ENCODE results near the gene BCL2L13. TPM values are rescaled to one million over a fixed set of nuclear protein-coding genes. Genes with fewer than 3 reads are reported as not detected.

The BCL2L13 gene
- polyA plus RNA-seq, 1 experiment, result 74.3 TPM

- ChIA-PET POLR2A (no interaction called here), CTCF (no interaction called here)
- TF ChIP-seq, protein P1, sequence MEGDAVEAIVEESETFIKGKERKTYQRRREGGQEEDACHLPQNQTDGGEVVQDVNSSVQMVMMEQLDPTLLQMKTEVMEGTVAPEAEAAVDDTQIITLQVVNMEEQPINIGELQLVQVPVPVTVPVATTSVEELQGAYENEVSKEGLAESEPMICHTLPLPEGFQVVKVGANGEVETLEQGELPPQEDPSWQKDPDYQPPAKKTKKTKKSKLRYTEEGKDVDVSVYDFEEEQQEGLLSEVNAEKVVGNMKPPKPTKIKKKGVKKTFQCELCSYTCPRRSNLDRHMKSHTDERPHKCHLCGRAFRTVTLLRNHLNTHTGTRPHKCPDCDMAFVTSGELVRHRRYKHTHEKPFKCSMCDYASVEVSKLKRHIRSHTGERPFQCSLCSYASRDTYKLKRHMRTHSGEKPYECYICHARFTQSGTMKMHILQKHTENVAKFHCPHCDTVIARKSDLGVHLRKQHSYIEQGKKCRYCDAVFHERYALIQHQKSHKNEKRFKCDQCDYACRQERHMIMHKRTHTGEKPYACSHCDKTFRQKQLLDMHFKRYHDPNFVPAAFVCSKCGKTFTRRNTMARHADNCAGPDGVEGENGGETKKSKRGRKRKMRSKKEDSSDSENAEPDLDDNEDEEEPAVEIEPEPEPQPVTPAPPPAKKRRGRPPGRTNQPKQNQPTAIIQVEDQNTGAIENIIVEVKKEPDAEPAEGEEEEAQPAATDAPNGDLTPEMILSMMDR (IDR thresholded peaks at IDR 0.05; ENCODE audit: insufficient read depth, low read depth, low read length), result no peak
- Histone ChIP-seq H3K4me3 (ENCODE audit: low read depth, low read length) (no peak overlapping the region), H3K27me3 (ENCODE audit: control insufficient read depth, insufficient read depth, low read length) (no peaks in the 10 kb centered on the region), H3K36me3 (ENCODE audit: control insufficient read depth, insufficient read depth, low read length) (peaks cover 23% of the 10 kb centered on the region)
- DNase-seq (ENCODE audit: low read depth), result no peak
Measured at GRCh38 chr22:17596226-17596625, 42.3 kb upstream of the BCL2L13 start.

DNA sequence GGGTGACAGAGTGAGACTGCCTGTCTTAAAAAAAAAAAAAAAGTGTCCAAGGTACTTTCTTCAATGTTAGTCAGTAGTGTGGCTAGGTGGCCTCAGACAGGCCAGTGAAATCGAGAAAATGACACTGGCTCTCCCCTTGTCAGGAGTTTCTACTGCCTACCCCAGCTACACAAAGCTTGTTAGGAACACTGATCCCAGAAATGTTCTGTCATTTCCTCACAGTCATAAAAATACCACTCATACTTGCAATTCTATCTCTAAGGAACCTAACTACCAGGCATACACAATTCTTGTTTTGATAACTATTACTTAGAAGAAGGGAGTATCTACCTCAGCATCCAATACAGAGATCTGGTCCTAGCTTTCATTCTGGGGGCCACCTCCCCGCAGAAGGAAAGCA is 41.3 kb upstream of the BCL2L13 start:
- DNase-seq (ENCODE audit: low read depth), result peak; percentile 44
- TF ChIP-seq, protein P1 (IDR thresholded peaks at IDR 0.05; ENCODE audit: insufficient read depth, low read depth, low read length), result no peak
- ChIA-PET CTCF (interaction anchor here (0.6 to 0.8 kb wide), 2 partner anchors 38 to 44 kb away, joined by 3 to 4 read pairs; no protein-coding TSS in a partner anchor), POLR2A (no interaction called here)
- no peaks in the 10 kb centered on the region for H3K27me3 ChIP-seq (ENCODE audit: control insufficient read depth, insufficient read depth, low read length)
- H3K4me3 ChIP-seq (ENCODE audit: low read depth, low read length), result no peak overlapping the region
- H3K36me3 ChIP-seq (ENCODE audit: control insufficient read depth, insufficient read depth, low read length), result peaks cover 23% of the 10 kb centered on the region

DNA sequence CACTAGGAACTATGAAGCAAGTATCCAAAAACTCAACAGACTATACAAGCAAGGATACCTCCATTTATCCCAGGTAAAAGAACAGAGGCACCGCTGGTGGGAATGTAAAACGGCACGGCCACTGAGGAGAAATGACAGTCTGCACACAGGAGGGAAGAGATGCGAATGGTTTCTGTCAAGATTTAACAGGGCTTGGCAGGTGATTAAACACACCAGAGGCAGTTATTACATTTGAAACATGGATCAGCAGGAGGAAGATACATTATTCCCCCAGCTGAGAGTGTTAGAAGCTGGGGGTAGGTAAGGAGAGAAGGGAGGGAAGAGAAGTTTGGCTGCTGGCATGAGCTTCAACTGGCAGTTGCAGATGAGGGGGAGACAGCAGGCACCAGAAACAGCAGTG is 40.2 kb upstream of the BCL2L13 start:
- H3K36me3 ChIP-seq (ENCODE audit: control insufficient read depth, insufficient read depth, low read length), result peaks cover 20% of the 10 kb centered on the region
- CTCF ChIA-PET, result no interaction called here
- no peak overlapping the region for H3K4me3 ChIP-seq (ENCODE audit: low read depth, low read length)
- DNase-seq (ENCODE audit: low read depth), result no peak
- POLR2A ChIA-PET, result no interaction called here
- H3K27me3 ChIP-seq (ENCODE audit: control insufficient read depth, insufficient read depth, low read length), result no peaks in the 10 kb centered on the region
- TF ChIP-seq, protein P1 (IDR thresholded peaks at IDR 0.05; ENCODE audit: insufficient read depth, low read depth, low read length), result no peak

DNA sequence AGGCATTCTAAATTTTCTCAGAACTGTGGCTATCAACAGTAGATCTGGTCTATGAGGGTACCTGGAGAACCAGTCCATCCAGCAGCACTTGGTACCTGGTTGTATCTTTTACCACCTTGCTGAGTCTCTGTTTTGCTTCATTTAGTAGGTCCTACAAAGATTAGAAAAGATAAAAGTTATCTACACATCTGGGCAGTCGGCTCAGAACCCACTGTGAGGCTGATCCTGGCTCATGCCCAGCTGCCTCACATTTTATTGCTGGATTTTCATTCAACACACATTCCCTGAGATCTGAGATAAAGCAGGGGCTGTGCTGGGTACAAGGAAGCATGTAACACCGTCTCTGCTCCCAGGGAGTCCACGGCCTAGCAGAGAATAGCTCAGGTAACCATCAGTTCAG is 37.5 kb upstream of the BCL2L13 start:
- no peak for DNase-seq (ENCODE audit: low read depth)
- ChIA-PET POLR2A (no interaction called here), CTCF (interaction anchor here (0.6 kb wide), 1 partner anchor 30 kb away, joined by 3 read pairs; no protein-coding TSS in a partner anchor)
- TF ChIP-seq, protein P1 (IDR thresholded peaks at IDR 0.05; ENCODE audit: insufficient read depth, low read depth, low read length), result no peak
- no peaks in the 10 kb centered on the region for H3K27me3 ChIP-seq (ENCODE audit: control insufficient read depth, insufficient read depth, low read length)
- no peak overlapping the region for H3K4me3 ChIP-seq (ENCODE audit: low read depth, low read length)
- H3K36me3 ChIP-seq (ENCODE audit: control insufficient read depth, insufficient read depth, low read length), result peaks cover 14% of the 10 kb centered on the region

DNA sequence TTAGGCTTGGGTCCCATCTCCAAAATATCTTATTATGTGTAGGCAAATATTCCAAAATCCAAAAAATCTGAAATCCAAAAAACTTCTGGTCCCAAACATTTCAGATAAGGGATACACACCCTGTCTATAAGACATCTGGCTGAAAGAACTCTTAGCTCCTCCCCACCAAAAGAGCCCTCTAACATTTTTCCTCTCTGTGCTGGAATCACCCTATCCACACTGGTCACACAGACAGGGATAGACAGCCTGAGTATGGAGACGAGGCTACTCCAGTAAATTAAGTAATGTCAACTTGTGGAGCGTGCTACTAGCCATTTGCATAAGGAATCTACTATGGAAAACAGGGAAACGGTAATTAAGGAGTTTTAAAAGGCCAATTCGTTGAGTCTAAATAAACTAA is 34.9 kb upstream of the BCL2L13 start:
- Histone ChIP-seq H3K36me3 (ENCODE audit: control insufficient read depth, insufficient read depth, low read length) (peaks cover 7% of the 10 kb centered on the region), H3K4me3 (ENCODE audit: low read depth, low read length) (no peak overlapping the region), H3K27me3 (ENCODE audit: control insufficient read depth, insufficient read depth, low read length) (no peaks in the 10 kb centered on the region)
- ChIA-PET POLR2A (no interaction called here), CTCF (interaction anchor here (1.2 kb wide), 1 partner anchor 45 kb away, joined by 3 read pairs; no protein-coding TSS in a partner anchor)
- no peak for DNase-seq (ENCODE audit: low read depth)
- TF ChIP-seq, protein P1 (IDR thresholded peaks at IDR 0.05; ENCODE audit: insufficient read depth, low read depth, low read length), result no peak

Data from BJ (cell line).